Skeletal muscle satellite cell (primary cell): Measurements from ENCODE around the gene KLHL7.
"Not testable (repeated sequence)": the region's sequence is repeated elsewhere in the genome, so short reads cannot be mapped to it uniquely, and the experiment has no call there.

Experiments
- H3K27me3 ChIP-seq: 2 replicates; pipeline ENCODE4 v1.7.0; 2013; ENCODE audit warnings: low read length; ENCODE audit not compliant: control insufficient read depth, insufficient read depth
- H3K36me3 ChIP-seq: 2 replicates; pipeline ENCODE4 v1.7.0; 2013; ENCODE audit warnings: mild to moderate bottlenecking, control low read depth, low read length; ENCODE audit not compliant: insufficient read depth
- H3K4me1 ChIP-seq: 2 replicates; pipeline ENCODE4 v1.7.0; 2013; ENCODE audit warnings: low read length; ENCODE audit not compliant: control insufficient read depth, insufficient read depth
- H3K4me2 ChIP-seq: 2 replicates; pipeline ENCODE4 v1.7.0; 2013; ENCODE audit warnings: mild to moderate bottlenecking, low read length
- H3K4me3 ChIP-seq: 2 replicates; pipeline ENCODE4 v1.7.0; 2013; ENCODE audit warnings: low read length
- H3K9ac ChIP-seq: 2 replicates; pipeline ENCODE4 v1.7.0; 2013; ENCODE audit warnings: mild to moderate bottlenecking, low read depth, low read length, moderate library complexity
- H3K9me3 ChIP-seq: replicated peaks from 2 replicates; pipeline ENCODE4 v1.7.0; 2013; ENCODE audit warnings: mild to moderate bottlenecking, control low read depth, low read length

KLHL7 gene

DNA sequence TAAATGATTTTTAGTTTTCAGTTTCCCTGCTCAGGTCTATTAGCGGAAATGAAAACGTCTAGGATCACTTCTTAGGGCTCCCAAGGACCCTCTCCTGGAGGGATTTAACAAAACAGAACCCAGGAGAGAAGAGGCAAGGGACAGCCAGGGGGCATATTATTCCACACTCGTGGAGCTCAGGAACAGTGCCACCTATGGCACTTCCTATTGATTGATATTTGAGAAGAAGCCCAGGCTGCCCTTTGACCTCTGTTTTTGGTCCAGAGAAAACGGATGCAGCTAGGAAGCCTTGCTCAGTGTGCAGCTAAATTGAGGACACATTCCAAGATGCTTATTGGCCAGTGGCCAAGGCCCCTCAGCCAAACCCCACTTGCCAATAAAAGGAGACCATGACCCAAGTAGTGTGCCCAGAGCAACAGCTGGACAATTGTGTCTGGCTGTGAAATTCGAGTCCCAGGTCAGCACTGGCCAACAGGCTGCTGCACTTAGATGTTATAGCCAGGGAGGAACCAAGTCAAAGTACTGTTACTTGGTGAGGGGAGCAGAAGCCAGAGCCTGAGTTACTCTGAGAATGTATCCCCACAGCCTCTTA is 117.0 kb downstream of the KLHL7 start:
- no peaks in the 10 kb centered on the region for H3K27me3 ChIP-seq
- no peak overlapping the region for H3K4me2 ChIP-seq
- H3K4me3 ChIP-seq, result no peak overlapping the region
- no peaks in the 10 kb centered on the region for H3K36me3 ChIP-seq
- no peaks in the 10 kb centered on the region for H3K4me1 ChIP-seq
- H3K9ac ChIP-seq, result no peak overlapping the region
- no peaks in the 10 kb centered on the region for H3K9me3 ChIP-seq

DNA sequence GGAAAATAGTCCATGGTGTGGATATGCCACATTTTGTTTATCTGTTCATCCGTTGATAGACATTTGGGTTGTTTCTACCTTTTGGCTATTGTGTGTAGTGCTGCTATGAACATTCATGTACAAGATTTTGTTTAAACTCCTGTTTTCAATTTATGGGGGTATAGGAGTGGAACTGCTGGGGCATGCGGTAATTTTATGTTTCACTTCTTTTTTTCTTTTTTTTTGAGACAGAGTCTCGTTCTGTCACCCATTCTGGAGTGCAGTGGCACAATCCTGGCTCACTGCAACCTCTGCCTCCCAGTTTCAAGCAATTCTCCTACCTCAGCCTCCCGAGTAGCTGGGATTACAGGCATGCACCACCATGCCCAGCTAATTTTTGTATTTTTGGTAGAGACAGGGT is 118.8 kb downstream of the KLHL7 start:
- not testable (repeated sequence) for H3K9me3 ChIP-seq, H3K4me2 ChIP-seq, H3K27me3 ChIP-seq, H3K4me1 ChIP-seq, H3K9ac ChIP-seq, H3K36me3 ChIP-seq, H3K4me3 ChIP-seq

DNA sequence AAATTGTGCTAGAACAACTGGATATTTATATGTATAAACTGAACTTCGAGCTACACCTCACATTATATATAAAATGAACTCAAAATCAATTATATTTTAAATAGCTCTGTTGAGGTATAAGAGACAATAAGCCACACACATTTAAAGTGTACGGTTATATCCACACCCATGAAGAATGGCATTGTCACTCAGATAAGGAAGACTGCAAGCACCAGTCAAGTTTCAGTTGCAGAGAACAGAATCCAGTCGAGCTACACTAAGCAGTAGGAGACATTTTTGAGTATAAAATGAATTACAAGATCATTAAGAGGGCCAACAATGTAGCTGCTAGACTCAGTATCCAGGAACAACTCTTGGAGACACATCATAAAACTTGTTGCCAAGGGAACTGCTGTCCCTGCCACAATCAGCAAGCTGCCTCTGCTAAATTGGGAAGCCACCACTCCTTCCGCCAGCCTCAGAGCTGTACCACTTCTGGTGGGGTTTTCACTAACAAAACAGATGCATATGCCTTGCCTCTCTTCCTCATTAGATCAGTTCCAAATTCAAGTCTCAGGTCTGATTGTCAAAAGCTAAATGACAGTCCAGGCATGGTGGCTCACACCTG is 121.4 kb downstream of the KLHL7 start:
- Histone ChIP-seq H3K4me3 (no peak overlapping the region), H3K9ac (no peak overlapping the region), H3K36me3 (no peaks in the 10 kb centered on the region), H3K9me3 (no peaks in the 10 kb centered on the region), H3K4me2 (no peak overlapping the region), H3K4me1 (no peaks in the 10 kb centered on the region), H3K27me3 (no peaks in the 10 kb centered on the region)
